PC-3 (cell line): ENCODE data around the gene ERAL1. TPM values are rescaled to one million over a fixed set of nuclear protein-coding genes. Genes with fewer than 3 reads are reported as not detected.
"Not testable (repeated sequence)": the region's sequence is repeated elsewhere in the genome, so short reads cannot be mapped to it uniquely, and the experiment has no call there.

Source experiments
- ATAC-seq: fragments of 200-7000 bp; cut with Tn5 transposase; 2 replicates; pipeline ENCODE4 v1.9.1; 2020; ENCODE audit warnings: mild to moderate bottlenecking, moderate library complexity
- BruUV-seq: library from RNA; stranded (reverse); fragments of 400-500 nt; replicated peaks from 2 replicates; lab custom pipeline; 2021; lab: Mats Ljungman, UMichigan
- CTCF ChIA-PET: fragments of 300-600 bp; sonication (Branson Sonifier 250); formaldehyde crosslinking; loops from one replicate; lab custom pipeline; 2022; ENCODE audit warnings: antibody characterized with exemption; lab: Charles Lee
- POLR2A ChIA-PET: fragments of 300-600 bp; sonication (Branson Sonifier 250); formaldehyde crosslinking; loops from one replicate; lab custom pipeline; 2022; ENCODE audit warnings: antibody characterized with exemption; ENCODE audit not compliant: unreplicated experiment; lab: Charles Lee
- DNase-seq: peaks from one replicate; pipeline ENCODE4 v3.0.0-alpha.2; 2015
- H2AFZ ChIP-seq: fragments of 300-600 bp; sonication (generic); 2 replicates; pipeline ENCODE4 v1.6.0; 2016; ENCODE audit warnings: antibody characterized with exemption, low read length
- H3F3A ChIP-seq: fragments of 300-600 bp; sonication (generic); one replicate; pipeline ENCODE4 v1.6.0; 2017; ENCODE audit warnings: antibody characterized with exemption, low read length, control low read depth, mild to moderate bottlenecking; ENCODE audit not compliant: unreplicated experiment
- H3K27ac ChIP-seq: fragments of 300-600 bp; sonication (generic); 2 replicates; pipeline ENCODE4 v1.5.1; 2016; ENCODE audit warnings: mild to moderate bottlenecking, low read length
- H3K27me3 ChIP-seq: fragments of 300-600 bp; sonication (generic); 2 replicates; pipeline ENCODE4 v1.6.1; 2016; ENCODE audit warnings: low read length, mixed read lengths
- H3K36me3 ChIP-seq: fragments of 300-600 bp; sonication (generic); 2 replicates; pipeline ENCODE4 v1.6.1; 2016; ENCODE audit warnings: low read depth, mixed run types, low read length, mixed read lengths
- H3K4me1 ChIP-seq: fragments of 300-600 bp; sonication (generic); 2 replicates; pipeline ENCODE4 v1.5.1; 2016; ENCODE audit warnings: low read length; ENCODE audit not compliant: insufficient read depth
- H3K4me2 ChIP-seq: fragments of 300-600 bp; sonication (generic); 2 replicates; pipeline ENCODE4 v1.6.0; 2016; ENCODE audit warnings: low read length
- H3K4me3 ChIP-seq: fragments of 300-600 bp; sonication (generic); 2 replicates; pipeline ENCODE4 v1.5.1; 2016; ENCODE audit warnings: mild to moderate bottlenecking, low read length, mixed read lengths
- H3K79me2 ChIP-seq: fragments of 300-600 bp; sonication (generic); 2 replicates; pipeline ENCODE4 v1.6.1; 2017; ENCODE audit warnings: low read length, mixed read lengths
- H3K9ac ChIP-seq: fragments of 300-600 bp; sonication (generic); 2 replicates; pipeline ENCODE4 v1.6.0; 2016; ENCODE audit warnings: mild to moderate bottlenecking, low read length
- H3K9me2 ChIP-seq: fragments of 300-600 bp; sonication (generic); replicated peaks from 2 replicates; pipeline ENCODE4 v1.6.1; 2016; ENCODE audit warnings: mixed run types, low read length, mixed read lengths
- H3K9me3 ChIP-seq: fragments of 300-600 bp; sonication (generic); 2 replicates; pipeline ENCODE4 v1.6.1; 2016; ENCODE audit warnings: low read length, mixed read lengths
- H4K20me1 ChIP-seq: fragments of 300-600 bp; sonication (generic); 2 replicates; pipeline ENCODE4 v1.6.1; 2016; ENCODE audit warnings: low read length, mixed read lengths
- EZH2 ChIP-seq: fragments of 300-600 bp; sonication (generic); IDR thresholded peaks from one replicate; pipeline ENCODE4 v1.6.1; 2017; ENCODE audit warnings: antibody characterized with exemption, mild to moderate bottlenecking, low read length; ENCODE audit not compliant: unreplicated experiment
- EZH2phosphoT487 ChIP-seq: fragments of 300-600 bp; sonication (generic); IDR thresholded peaks from 2 replicates; pipeline ENCODE4 v1.6.1; 2018; ENCODE audit warnings: mild to moderate bottlenecking, antibody characterized with exemption, low read length, borderline replicate concordance
- intact Hi-C: fragments of 100-400 bp; cut with micrococcal nuclease; formaldehyde crosslinking; loops from 2 replicates; pipeline ENCODE4 v1.9.0; 2023
- total RNA-seq: library from RNA; depleted of rRNA; stranded (reverse); fragments of >200 nt; gene quantifications from 2 replicates; pipeline ENCODE4 v1.2.3, GENCODE V29; 2014
- TF ChIP-seq, protein P1 (sequence below): fragments of 300-600 bp; sonication (generic); conservative IDR thresholded peaks from 2 replicates; pipeline ENCODE4 v1.5.1; 2017; ENCODE audit warnings: antibody characterized with exemption, low read depth, mild to moderate bottlenecking, low read length

The ERAL1 gene
- total RNA-seq, 1 experiment from 2014 or later: 30.5 TPM

DNA sequence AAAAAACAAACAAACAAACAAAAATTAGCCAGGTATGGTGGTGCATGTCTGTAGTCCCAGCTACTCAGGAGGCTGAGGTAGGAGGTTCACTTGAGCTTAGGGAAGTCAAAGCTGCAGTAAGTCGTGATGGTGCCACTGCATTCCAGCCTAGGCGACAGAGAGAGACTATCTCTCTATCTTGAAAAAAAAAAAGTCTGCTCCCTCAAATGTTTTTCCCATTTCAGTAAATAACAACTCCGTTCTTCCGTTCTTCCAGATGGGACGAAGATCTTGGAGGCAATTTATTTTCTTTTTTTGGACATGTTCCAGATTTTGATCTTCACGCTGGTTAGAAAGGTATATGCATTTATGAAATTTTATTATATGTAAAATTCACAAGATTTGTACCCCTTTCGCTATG, 19.0 kb downstream of the ERAL1 start:
- H3K9me3 ChIP-seq: no peaks in the 10 kb centered on the region
- intact Hi-C loops: no loop called here
- no peaks in the 10 kb centered on the region for H3K9me2 ChIP-seq
- TF ChIP-seq EZH2 (no peak), EZH2phosphoT487 (no peak)
- TF ChIP-seq, protein P1, sequence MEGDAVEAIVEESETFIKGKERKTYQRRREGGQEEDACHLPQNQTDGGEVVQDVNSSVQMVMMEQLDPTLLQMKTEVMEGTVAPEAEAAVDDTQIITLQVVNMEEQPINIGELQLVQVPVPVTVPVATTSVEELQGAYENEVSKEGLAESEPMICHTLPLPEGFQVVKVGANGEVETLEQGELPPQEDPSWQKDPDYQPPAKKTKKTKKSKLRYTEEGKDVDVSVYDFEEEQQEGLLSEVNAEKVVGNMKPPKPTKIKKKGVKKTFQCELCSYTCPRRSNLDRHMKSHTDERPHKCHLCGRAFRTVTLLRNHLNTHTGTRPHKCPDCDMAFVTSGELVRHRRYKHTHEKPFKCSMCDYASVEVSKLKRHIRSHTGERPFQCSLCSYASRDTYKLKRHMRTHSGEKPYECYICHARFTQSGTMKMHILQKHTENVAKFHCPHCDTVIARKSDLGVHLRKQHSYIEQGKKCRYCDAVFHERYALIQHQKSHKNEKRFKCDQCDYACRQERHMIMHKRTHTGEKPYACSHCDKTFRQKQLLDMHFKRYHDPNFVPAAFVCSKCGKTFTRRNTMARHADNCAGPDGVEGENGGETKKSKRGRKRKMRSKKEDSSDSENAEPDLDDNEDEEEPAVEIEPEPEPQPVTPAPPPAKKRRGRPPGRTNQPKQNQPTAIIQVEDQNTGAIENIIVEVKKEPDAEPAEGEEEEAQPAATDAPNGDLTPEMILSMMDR: no peak
- CTCF ChIA-PET: no interaction called here
- H3K27ac ChIP-seq: no peak overlapping the region
- H2AFZ ChIP-seq: no peak overlapping the region
- no peaks in the 10 kb centered on the region for H3F3A ChIP-seq
- POLR2A ChIA-PET: no interaction called here
- no peaks in the 10 kb centered on the region for H4K20me1 ChIP-seq
- H3K4me3 ChIP-seq: no peak overlapping the region
- ATAC-seq: no peak
- no TSS peak for BruUV-seq
- H3K4me2 ChIP-seq: no peak overlapping the region
- H3K4me1 ChIP-seq: 0 out of 2 replicates have a peak, but pooled peaks cover 4% of the 10 kb centered on the region
- H3K27me3 ChIP-seq: no peaks in the 10 kb centered on the region
- H3K36me3 ChIP-seq: no peaks in the 10 kb centered on the region
- H3K79me2 ChIP-seq: no peaks in the 10 kb centered on the region
- H3K9ac ChIP-seq: no peak overlapping the region
- no peak for DNase-seq

DNA sequence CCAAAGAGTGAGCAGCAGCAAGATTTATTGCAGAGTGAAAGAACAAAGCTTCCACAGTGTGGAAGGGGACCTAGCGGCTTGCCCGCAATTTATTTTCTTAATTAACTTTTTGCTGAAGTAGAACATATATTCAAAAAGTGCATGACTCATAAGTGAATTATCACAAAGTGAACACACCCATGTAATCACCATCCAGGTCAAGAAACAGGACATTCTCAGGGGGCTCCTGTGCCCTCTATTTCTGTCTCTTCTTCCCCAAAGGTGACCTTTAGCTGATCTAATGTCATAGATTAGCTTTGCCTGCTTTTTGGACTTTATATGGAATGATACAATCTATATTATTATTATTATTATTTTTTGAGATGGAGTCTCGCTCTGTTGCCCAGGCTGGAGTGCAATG, 19.9 kb downstream of the ERAL1 start:
- no peaks in the 10 kb centered on the region for H3K36me3 ChIP-seq
- no TSS peak for BruUV-seq
- H3K9me3 ChIP-seq: no peaks in the 10 kb centered on the region
- H3K4me3 ChIP-seq: no peak overlapping the region
- H3K79me2 ChIP-seq: no peaks in the 10 kb centered on the region
- H3K4me2 ChIP-seq: no peak overlapping the region
- POLR2A ChIA-PET: no interaction called here
- TF ChIP-seq EZH2: no peak
- no peak for TF ChIP-seq EZH2phosphoT487
- H3F3A ChIP-seq: no peaks in the 10 kb centered on the region
- H3K9me2 ChIP-seq: no peaks in the 10 kb centered on the region
- H3K9ac ChIP-seq: no peak overlapping the region
- no peak overlapping the region for H3K27ac ChIP-seq
- DNase-seq: no peak
- H3K4me1 ChIP-seq: 0 out of 2 replicates have a peak, but pooled peaks cover 4% of the 10 kb centered on the region
- intact Hi-C loops: no loop called here
- H4K20me1 ChIP-seq: no peaks in the 10 kb centered on the region
- no peak overlapping the region for H2AFZ ChIP-seq
- CTCF ChIA-PET: no interaction called here
- H3K27me3 ChIP-seq: no peaks in the 10 kb centered on the region
- ATAC-seq: no peak

DNA sequence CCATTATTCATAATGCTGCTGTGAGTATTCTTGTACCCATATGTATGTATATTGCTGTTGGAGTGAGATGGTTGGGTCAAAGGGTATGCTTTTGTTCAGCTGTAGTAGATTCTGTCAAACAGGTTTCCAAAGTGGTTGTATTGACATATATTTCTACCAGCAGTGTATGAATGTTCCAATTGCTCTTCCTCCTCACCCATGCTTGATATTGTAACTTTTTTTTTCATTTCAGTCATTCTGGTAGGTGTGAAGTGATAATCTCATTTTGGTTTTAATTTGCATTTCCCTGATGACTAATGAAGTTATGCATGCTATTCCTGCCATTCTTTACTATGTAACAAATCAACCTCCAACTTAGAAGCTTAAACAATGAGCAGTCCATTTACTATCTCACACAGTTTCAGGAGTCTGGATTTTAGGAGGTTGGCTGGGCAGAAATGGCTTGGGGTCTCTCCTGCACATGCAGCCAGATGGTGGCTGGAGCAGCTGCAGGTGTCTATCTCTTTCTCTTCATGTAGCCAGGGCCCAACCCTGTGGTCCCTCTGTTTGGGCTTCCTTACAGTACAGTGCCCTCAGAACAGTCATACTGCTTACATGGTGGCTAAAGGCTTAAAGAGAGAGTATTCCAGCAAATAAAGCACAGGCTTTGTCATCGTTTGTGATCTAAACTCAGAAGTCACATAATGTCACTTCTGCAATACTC, 21.2 kb downstream of the ERAL1 start:
- Histone ChIP-seq H3K4me1 (0 out of 2 replicates have a peak, but pooled peaks cover 4% of the 10 kb centered on the region), H3K27ac (no peak overlapping the region), H3K9ac (no peak overlapping the region), H3K36me3 (no peaks in the 10 kb centered on the region), H3K79me2 (no peaks in the 10 kb centered on the region), H3K9me3 (no peaks in the 10 kb centered on the region), H3K27me3 (no peaks in the 10 kb centered on the region), H3K9me2 (no peaks in the 10 kb centered on the region), H3K4me3 (no peak overlapping the region), H3F3A (no peaks in the 10 kb centered on the region), H4K20me1 (no peaks in the 10 kb centered on the region), H3K4me2 (no peak overlapping the region), H2AFZ (no peak overlapping the region)
- TF ChIP-seq, protein P1: no peak
- no peak for TF ChIP-seq EZH2phosphoT487
- TF ChIP-seq EZH2: no peak
- no peak for DNase-seq
- POLR2A ChIA-PET: no interaction called here
- no TSS peak for BruUV-seq
- CTCF ChIA-PET: interaction anchor here (0.6 kb wide), 2 partner anchors 87 to 166 kb away, joined by 3 read pairs; no protein-coding TSS in a partner anchor
- intact Hi-C loops: no loop called here
- ATAC-seq: no peak

DNA sequence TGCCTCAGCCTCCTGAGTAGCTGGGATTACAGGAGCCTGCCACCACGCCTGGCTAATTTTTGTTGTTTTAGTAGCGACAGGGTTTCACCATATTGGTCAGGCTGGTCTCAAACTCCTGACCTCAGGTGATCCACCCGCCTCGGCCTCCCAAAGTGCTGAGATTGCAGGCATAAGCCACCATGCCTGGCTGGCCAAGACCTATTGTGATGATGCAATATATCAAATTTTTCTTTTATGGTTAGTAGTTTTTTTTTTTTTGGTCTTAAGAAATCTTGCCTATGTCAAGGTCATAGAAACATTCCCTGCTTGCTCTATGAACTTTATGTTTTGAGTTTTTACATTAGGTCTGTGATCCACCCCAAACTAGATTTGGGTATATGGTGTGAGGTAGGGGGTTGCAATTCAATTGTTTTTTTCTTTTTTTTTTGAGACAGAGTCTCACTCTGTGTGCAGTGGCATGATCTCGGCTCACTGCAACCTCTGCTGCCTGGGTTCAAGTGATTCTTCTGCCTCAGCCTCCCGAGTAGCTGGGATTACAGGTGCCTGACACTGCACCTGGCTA, 22.4 kb downstream of the ERAL1 start:
- H3K4me3 ChIP-seq, ATAC-seq, intact Hi-C loops, H3K9ac ChIP-seq, H3K36me3 ChIP-seq, H3K4me2 ChIP-seq, H3F3A ChIP-seq, H3K9me2 ChIP-seq, H3K27me3 ChIP-seq, DNase-seq, H2AFZ ChIP-seq, BruUV-seq, H3K27ac ChIP-seq, CTCF ChIA-PET, POLR2A ChIA-PET, H4K20me1 ChIP-seq, H3K4me1 ChIP-seq, H3K79me2 ChIP-seq, H3K9me3 ChIP-seq: not testable (repeated sequence)
